GM12878 (cell line): ENCODE data around the gene CYP46A1. TPM values are rescaled to one million over a fixed set of nuclear protein-coding genes. Genes with fewer than 3 reads are reported as not detected.

Experiments
- ATAC-seq: fragments of 200-7000 bp; cut with Tn5 transposase; 3 replicates; pipeline ENCODE4 v1.9.1; 2020; ENCODE audit warnings: mild to moderate bottlenecking, moderate library complexity
- BruUV-seq: library from RNA; stranded (reverse); fragments of 400-500 nt; replicated peaks from 2 replicates; lab custom pipeline; 2021; lab: Mats Ljungman, UMichigan
- CTCF ChIA-PET: fragments of 300-600 bp; sonication (Branson Sonifier 250); formaldehyde crosslinking; extraction: SDS; loops from one replicate; lab custom pipeline; 2021; ENCODE audit warnings: inconsistent platforms; lab: Yijun Ruan, JAX
- POLR2A ChIA-PET: fragments of 350-600 bp; formaldehyde crosslinking; extraction: SDS; loops from one replicate; lab custom pipeline; 2021; ENCODE audit warnings: inconsistent platforms; lab: Charles Lee
- RAD21 ChIA-PET: fragments of 300-600 bp; sonication (Branson Sonifier 250); formaldehyde crosslinking; loops from one replicate; lab custom pipeline; 2023; ENCODE audit warnings: antibody characterized with exemption; ENCODE audit not compliant: unreplicated experiment; lab: Charles Lee
- SMC1A ChIA-PET: fragments of 300-600 bp; sonication (Branson Sonifier 250); formaldehyde crosslinking; loops from one replicate; lab custom pipeline; 2023; ENCODE audit not compliant: unreplicated experiment, uncharacterized antibody; lab: Charles Lee
- DNase-seq: peaks from one replicate; pipeline ENCODE4 v3.0.0-alpha.2; 2011; ENCODE audit warnings: low read depth, low spot score
- FAIRE-seq: peaks from 3 replicates; lab custom pipeline; 2011; peaks lifted over from hg19 to GRCh38; lab: Jason Lieb, UNC
- H2AFZ ChIP-seq: 2 replicates; pipeline ENCODE4 v1.6.0; 2011; ENCODE audit warnings: low read depth, low read length, control low read depth; ENCODE audit not compliant: control insufficient read depth
- H3K27ac ChIP-seq: 2 replicates; pipeline ENCODE4 v1.5.1; 2011; ENCODE audit warnings: control low read depth; ENCODE audit not compliant: control insufficient read depth, insufficient read depth
- H3K27me3 ChIP-seq, 2 experiments: replicated peaks in 1 of 2; 2 replicates each; pipeline versions ENCODE4 v1.6.0 to v1.6.1; 2011; ENCODE audit warnings: low read length in 1 of 2; ENCODE audit not compliant: control insufficient read depth in 2 of 2, insufficient read depth in 2 of 2
- H3K36me3 ChIP-seq, 2 experiments: 2 replicates each; pipeline ENCODE4 v1.5.1; 2011; ENCODE audit warnings: low read length in 1 of 2; ENCODE audit not compliant: control insufficient read depth in 2 of 2, insufficient read depth in 2 of 2
- H3K4me1 ChIP-seq: 2 replicates; pipeline ENCODE4 v1.6.1; 2011; ENCODE audit warnings: mild to moderate bottlenecking, low read length, moderate library complexity, mixed read lengths; ENCODE audit not compliant: control insufficient read depth, insufficient read depth
- H3K4me2 ChIP-seq: 2 replicates; pipeline ENCODE4 v1.6.0; 2011; ENCODE audit warnings: control low read depth; ENCODE audit not compliant: control insufficient read depth, insufficient read depth
- H3K4me3 ChIP-seq: fragments of 200-600 bp; sonication (generic); 2 replicates; pipeline ENCODE4 v1.5.1; 2016
- H3K79me2 ChIP-seq: 2 replicates; pipeline ENCODE4 v1.6.0; 2011; ENCODE audit warnings: low read length; ENCODE audit not compliant: control insufficient read depth, insufficient read depth
- H3K9ac ChIP-seq: 2 replicates; pipeline ENCODE4 v1.8.0; 2011; ENCODE audit warnings: low read length, control low read depth, mixed read lengths; ENCODE audit not compliant: control insufficient read depth, insufficient read depth
- H3K9me3 ChIP-seq: replicated peaks from 3 replicates; pipeline ENCODE4 v1.5.1; 2011; ENCODE audit warnings: mild to moderate bottlenecking, low read length; ENCODE audit not compliant: control insufficient read depth, insufficient read depth
- H4K20me1 ChIP-seq: 2 replicates; pipeline ENCODE4 v1.6.0; 2011; ENCODE audit not compliant: control insufficient read depth, insufficient read depth
- HDGF ChIP-seq: fragments of 450-650 bp; IDR thresholded peaks from 2 replicates; pipeline ENCODE4 v1.6.1; 2016; ENCODE audit warnings: antibody characterized with exemption
- NR2C2 ChIP-seq: IDR thresholded peaks from 2 replicates; pipeline ENCODE4 v1.6.1; 2011; ENCODE audit warnings: borderline replicate concordance, low read depth; ENCODE audit not compliant: control insufficient read depth, insufficient read length
- PAX8 ChIP-seq: fragments of 450-650 bp; IDR thresholded peaks from 2 replicates; pipeline ENCODE4 v1.6.1; 2017; ENCODE audit warnings: mild to moderate bottlenecking, moderate library complexity
- SKIL ChIP-seq: fragments of 450-650 bp; IDR thresholded peaks from 2 replicates; pipeline ENCODE4 v1.6.1; 2017; ENCODE audit warnings: mild to moderate bottlenecking, low read depth, inconsistent platforms; ENCODE audit not compliant: poor library complexity, severe bottlenecking
- WGBS: methylation state at CpG from one replicate; pipeline ENCODE4 v1.1.6; 2016; ENCODE audit warnings: low lambda C conversion rate; ENCODE audit not compliant: insufficient replicate concordance, insufficient coverage; ENCODE audit errors: missing lambda C conversion rate; 5-methylcytosine and 5-hydroxymethylcytosine counted together
- in situ Hi-C: fragments of 300-500 bp; cut with MboI; formaldehyde crosslinking; loops from 9 replicates; pipeline ENCODE4 v1.14.3; 2018; ENCODE audit warnings: mixed read lengths
- intact Hi-C: fragments of 100-400 bp; cut with micrococcal nuclease; formaldehyde crosslinking; loops from one replicate; pipeline ENCODE4 v1.14.2; 2022; ENCODE audit not compliant: unreplicated experiment
- polyA plus RNA-seq, 11 experiments: library from polyadenylated mRNA; depleted of rRNA in 4 of 11; unstranded in 6 of 11; stranded (reverse) in 5 of 11; fragments of >200 nt; fragmentation: Nextera tagmentation in 4 of 11; fragmentation: Illumina TruSeq in 1 of 11; extraction: Ambion mirVana in 4 of 11; extraction: Trizol in 1 of 11; gene quantifications; 1 replicate in 1 of 11; 2 replicates in 10 of 11; pipeline versions ENCODE4 v1.2.1 to v1.2.3, GENCODE V29; 2011 to 2016; ENCODE audit warnings: inconsistent platforms in 2 of 11, missing spikeins in 2 of 11, low read depth in 1 of 11
- total RNA-seq, 4 experiments: library from RNA; depleted of rRNA in 3 of 4; stranded (reverse); fragments of >200 nt in 3 of 4; fragmentation: Illumina TruSeq in 1 of 4; extraction: Trizol in 1 of 4; gene quantifications; 2 replicates each; pipeline versions ENCODE4 v1.2.1 to v1.2.3, GENCODE V29; 2013 to 2021
- TF ChIP-seq, protein P1 (sequence below): fragments of 450-650 bp; IDR thresholded peaks from 2 replicates; pipeline ENCODE4 v1.6.1; 2017; ENCODE audit warnings: mild to moderate bottlenecking, moderate library complexity

CYP46A1 gene
- total and polyA plus RNA-seq, 10 of the 15 experiments (the other 5 are each of a cell fraction or from before 2014, with no cell fraction given): 0.04 to 0.11 TPM; not detected in 8

DNA sequence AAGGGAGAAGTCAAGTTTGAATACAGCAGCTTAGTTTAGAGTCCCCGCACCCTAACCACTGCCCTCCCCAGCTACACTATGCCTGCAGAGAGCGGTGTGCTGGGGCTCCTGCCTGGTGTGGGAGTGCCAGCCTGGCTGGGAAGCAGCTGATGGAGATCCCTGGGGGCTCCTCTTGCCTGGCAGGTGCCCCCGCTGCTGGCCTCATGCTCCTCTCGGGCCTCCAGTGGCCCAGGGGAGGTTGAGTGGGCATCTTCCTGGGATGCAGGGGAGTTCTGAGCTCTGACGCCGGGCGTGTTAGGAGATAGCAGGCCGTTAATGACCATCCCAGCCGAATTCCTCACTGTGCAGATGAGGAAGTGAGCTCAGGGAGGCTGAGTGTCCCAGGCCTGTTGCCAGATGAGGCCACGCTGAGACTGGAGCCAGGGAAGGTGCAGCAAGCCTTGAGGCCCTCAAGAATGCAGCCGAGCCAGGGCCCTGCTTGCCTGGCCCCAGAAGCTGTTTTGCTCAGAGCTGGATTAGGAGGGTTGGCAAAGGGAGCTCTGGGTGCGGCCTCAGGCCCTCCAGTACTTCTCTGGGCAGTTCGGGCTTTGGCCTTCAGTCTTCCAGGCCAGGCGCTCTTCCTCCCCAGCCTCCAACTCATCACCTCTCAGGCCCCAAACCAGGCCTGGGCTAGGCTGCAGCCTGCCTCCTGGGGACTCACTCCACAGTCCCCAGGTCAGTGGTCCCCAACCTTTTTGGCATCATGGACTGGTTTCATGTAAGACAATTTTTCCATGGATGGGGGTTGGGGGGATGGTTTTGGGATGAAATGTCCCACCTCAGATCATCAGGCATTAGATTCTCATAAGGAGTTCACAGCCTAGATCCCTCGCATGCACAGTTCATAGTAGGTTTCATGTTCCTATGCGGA, 6.6 kb upstream of the CYP46A1 start (continued):
- TF ChIP-seq, protein P1, sequence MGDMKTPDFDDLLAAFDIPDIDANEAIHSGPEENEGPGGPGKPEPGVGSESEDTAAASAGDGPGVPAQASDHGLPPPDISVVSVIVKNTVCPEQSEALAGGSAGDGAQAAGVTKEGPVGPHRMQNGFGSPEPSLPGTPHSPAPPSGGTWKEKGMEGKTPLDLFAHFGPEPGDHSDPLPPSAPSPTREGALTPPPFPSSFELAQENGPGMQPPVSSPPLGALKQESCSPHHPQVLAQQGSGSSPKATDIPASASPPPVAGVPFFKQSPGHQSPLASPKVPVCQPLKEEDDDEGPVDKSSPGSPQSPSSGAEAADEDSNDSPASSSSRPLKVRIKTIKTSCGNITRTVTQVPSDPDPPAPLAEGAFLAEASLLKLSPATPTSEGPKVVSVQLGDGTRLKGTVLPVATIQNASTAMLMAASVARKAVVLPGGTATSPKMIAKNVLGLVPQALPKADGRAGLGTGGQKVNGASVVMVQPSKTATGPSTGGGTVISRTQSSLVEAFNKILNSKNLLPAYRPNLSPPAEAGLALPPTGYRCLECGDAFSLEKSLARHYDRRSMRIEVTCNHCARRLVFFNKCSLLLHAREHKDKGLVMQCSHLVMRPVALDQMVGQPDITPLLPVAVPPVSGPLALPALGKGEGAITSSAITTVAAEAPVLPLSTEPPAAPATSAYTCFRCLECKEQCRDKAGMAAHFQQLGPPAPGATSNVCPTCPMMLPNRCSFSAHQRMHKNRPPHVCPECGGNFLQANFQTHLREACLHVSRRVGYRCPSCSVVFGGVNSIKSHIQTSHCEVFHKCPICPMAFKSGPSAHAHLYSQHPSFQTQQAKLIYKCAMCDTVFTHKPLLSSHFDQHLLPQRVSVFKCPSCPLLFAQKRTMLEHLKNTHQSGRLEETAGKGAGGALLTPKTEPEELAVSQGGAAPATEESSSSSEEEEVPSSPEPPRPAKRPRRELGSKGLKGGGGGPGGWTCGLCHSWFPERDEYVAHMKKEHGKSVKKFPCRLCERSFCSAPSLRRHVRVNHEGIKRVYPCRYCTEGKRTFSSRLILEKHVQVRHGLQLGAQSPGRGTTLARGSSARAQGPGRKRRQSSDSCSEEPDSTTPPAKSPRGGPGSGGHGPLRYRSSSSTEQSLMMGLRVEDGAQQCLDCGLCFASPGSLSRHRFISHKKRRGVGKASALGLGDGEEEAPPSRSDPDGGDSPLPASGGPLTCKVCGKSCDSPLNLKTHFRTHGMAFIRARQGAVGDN: no peak
- TF ChIP-seq SKIL: no peak

DNA sequence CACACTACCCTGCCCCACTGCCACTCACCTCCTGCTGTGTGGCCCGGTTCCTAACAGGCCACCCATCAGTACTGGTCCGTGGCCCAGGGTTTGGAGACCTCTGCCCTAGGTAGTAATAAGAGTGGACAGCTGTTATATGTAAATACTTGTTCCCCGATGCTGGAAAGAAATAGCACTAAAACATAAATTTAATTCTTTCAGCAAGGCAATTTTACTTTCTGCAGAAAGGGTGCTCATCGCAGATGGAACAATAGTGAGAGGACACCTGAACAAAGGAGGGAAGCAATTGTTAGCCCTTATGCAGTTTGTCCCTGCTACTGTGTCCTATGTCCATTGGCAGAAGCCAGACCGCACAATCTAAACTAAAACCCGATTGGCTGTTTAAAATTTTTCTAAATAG, 5.9 kb upstream of the CYP46A1 start:
- Histone ChIP-seq H3K9ac (no peak overlapping the region), H2AFZ (no peak overlapping the region), H3K4me2 (no peak overlapping the region), H3K9me3 (peaks cover 2% of the 10 kb centered on the region; the same call in 1 of the 3 replicates), H3K27me3 (no peaks in the 10 kb centered on the region), H3K4me1 (peaks cover 3% of the 10 kb centered on the region), H3K36me3 (no peaks in the 10 kb centered on the region), H3K4me3 (no peak overlapping the region), H3K79me2 (no peaks in the 10 kb centered on the region), H4K20me1 (no peaks in the 10 kb centered on the region), H3K27ac (no peak overlapping the region)
- no TSS peak for BruUV-seq
- SMC1A ChIA-PET: no interaction called here
- CTCF ChIA-PET: no interaction called here
- RAD21 ChIA-PET: no interaction called here
- no peak for ATAC-seq
- in situ Hi-C loops: no loop called here
- TF ChIP-seq HDGF (no peak), NR2C2 (no peak), PAX8 (no peak)
- DNase-seq: no peak
- WGBS: 49% methylated on average over 6 of the region's 6 CpGs
- POLR2A ChIA-PET: no interaction called here
- intact Hi-C loops: no loop called here
- FAIRE-seq: no peak
